Smooth muscle cell (in vitro differentiated cells): ENCODE measurements around the gene ERRFI1. TPM values are rescaled to one million over a fixed set of nuclear protein-coding genes. Genes with fewer than 3 reads are reported as not detected.

Experiments used
- DNase-seq: peaks from one replicate; lab custom pipeline; 2025; ENCODE audit not compliant: unreplicated experiment; lab: John Stamatoyannopoulos, UW
- H2AFZ ChIP-seq: fragments of 200-600 bp; sonication (generic); 2 replicates; pipeline ENCODE4 v1.6.0; 2016; ENCODE audit warnings: antibody characterized with exemption, low read depth, mild to moderate bottlenecking
- H3F3A ChIP-seq: fragments of 200-600 bp; sonication (generic); 2 replicates; pipeline ENCODE4 v1.6.0; 2017; ENCODE audit warnings: antibody characterized with exemption, low read depth
- H3K27ac ChIP-seq: fragments of 200-600 bp; sonication (generic); 2 replicates; pipeline ENCODE4 v1.5.1; 2016; ENCODE audit warnings: low read depth, mild to moderate bottlenecking
- H3K27me3 ChIP-seq: fragments of 200-600 bp; sonication (generic); 2 replicates; pipeline ENCODE4 v1.6.1; 2016; ENCODE audit warnings: low read depth, mild to moderate bottlenecking
- H3K36me3 ChIP-seq: fragments of 200-600 bp; sonication (generic); 2 replicates; pipeline ENCODE4 v1.5.1; 2016; ENCODE audit warnings: low read depth
- H3K4me1 ChIP-seq: fragments of 200-600 bp; sonication (generic); 2 replicates; pipeline ENCODE4 v1.5.1; 2016; ENCODE audit warnings: low read depth
- H3K4me2 ChIP-seq: fragments of 200-600 bp; sonication (generic); 2 replicates; pipeline ENCODE4 v1.6.0; 2016; ENCODE audit warnings: mild to moderate bottlenecking
- H3K4me3 ChIP-seq: fragments of 200-600 bp; sonication (generic); 2 replicates; pipeline ENCODE4 v1.5.1; 2016; ENCODE audit warnings: mild to moderate bottlenecking
- H3K79me2 ChIP-seq: fragments of 200-600 bp; sonication (generic); 2 replicates; pipeline ENCODE4 v1.6.0; 2016; ENCODE audit warnings: low read depth, mild to moderate bottlenecking
- H3K9ac ChIP-seq: fragments of 200-600 bp; sonication (generic); 2 replicates; pipeline ENCODE4 v1.6.0; 2016; ENCODE audit warnings: low read depth
- H3K9me3 ChIP-seq: fragments of 200-600 bp; sonication (generic); replicated peaks from 2 replicates; pipeline ENCODE4 v1.5.1; 2016; ENCODE audit warnings: low read depth
- H4K20me1 ChIP-seq: fragments of 200-600 bp; sonication (generic); 2 replicates; pipeline ENCODE4 v1.6.0; 2016; ENCODE audit warnings: low read depth
- WGBS: methylation state at CpG from one replicate; pipeline ENCODE4 v1.1.7; 2016; ENCODE audit warnings: low lambda C conversion rate; 5-methylcytosine and 5-hydroxymethylcytosine counted together
- polyA plus RNA-seq: library from polyadenylated mRNA; unstranded; fragments of >200 nt; fragmentation: Nextera tagmentation; extraction: Ambion mirVana; gene quantifications from 2 replicates; pipeline ENCODE4 v1.2.1, GENCODE V29; 2016
- total RNA-seq: library from RNA; depleted of rRNA; stranded (reverse); fragments of >200 nt; gene quantifications from 2 replicates; pipeline ENCODE4 v1.2.3, GENCODE V29; 2014
- TF ChIP-seq, protein P1 (sequence below): fragments of 200-600 bp; sonication (generic); IDR thresholded peaks from 2 replicates; pipeline ENCODE4 v1.5.1; 2017; ENCODE audit warnings: borderline replicate concordance, mild to moderate bottlenecking, antibody characterized with exemption; ENCODE audit not compliant: insufficient read depth, poor library complexity, severe bottlenecking

ERRFI1 gene
- total and polyA plus RNA-seq, 2 experiments from 2014 or later: 81.6 to 184 TPM

DNA sequence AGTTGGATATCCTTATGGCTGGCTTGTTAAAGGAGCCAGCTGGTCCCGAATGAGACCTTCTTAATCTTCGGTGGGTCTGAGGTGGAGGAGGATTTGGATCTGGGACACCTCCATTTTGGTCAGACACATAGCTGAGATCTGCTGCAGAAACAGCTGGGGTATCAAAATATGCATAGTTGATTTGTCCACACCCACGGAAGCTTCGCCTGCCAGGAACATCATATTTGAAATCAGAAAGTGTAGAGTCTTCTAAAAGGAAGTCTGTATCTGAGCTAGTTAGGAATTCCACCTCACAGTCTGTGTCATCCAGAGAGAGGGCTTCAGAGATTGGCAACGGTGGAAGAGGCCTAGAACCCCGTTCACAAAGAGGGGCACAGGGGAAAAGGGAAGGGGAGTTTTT, 12.3 kb downstream of the ERRFI1 start:
- Histone ChIP-seq H3K4me1 (peaks cover 40% of the 10 kb centered on the region), H3F3A (peaks cover 71% of the 10 kb centered on the region), H3K27ac (peak overlapping the region; percentile 93), H3K9ac (no peak overlapping the region), H3K4me2 (no peak overlapping the region), H4K20me1 (peaks cover 100% of the 10 kb centered on the region), H3K27me3 (no peaks in the 10 kb centered on the region), H3K9me3 (no peaks in the 10 kb centered on the region), H3K4me3 (no peak overlapping the region), H2AFZ (no peak overlapping the region), H3K36me3 (peaks cover 13% of the 10 kb centered on the region), H3K79me2 (peaks cover 84% of the 10 kb centered on the region)
- WGBS: 94% methylated on average over 6 of the region's 6 CpGs
- no peak for DNase-seq
- TF ChIP-seq, protein P1, sequence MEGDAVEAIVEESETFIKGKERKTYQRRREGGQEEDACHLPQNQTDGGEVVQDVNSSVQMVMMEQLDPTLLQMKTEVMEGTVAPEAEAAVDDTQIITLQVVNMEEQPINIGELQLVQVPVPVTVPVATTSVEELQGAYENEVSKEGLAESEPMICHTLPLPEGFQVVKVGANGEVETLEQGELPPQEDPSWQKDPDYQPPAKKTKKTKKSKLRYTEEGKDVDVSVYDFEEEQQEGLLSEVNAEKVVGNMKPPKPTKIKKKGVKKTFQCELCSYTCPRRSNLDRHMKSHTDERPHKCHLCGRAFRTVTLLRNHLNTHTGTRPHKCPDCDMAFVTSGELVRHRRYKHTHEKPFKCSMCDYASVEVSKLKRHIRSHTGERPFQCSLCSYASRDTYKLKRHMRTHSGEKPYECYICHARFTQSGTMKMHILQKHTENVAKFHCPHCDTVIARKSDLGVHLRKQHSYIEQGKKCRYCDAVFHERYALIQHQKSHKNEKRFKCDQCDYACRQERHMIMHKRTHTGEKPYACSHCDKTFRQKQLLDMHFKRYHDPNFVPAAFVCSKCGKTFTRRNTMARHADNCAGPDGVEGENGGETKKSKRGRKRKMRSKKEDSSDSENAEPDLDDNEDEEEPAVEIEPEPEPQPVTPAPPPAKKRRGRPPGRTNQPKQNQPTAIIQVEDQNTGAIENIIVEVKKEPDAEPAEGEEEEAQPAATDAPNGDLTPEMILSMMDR: no peak

DNA sequence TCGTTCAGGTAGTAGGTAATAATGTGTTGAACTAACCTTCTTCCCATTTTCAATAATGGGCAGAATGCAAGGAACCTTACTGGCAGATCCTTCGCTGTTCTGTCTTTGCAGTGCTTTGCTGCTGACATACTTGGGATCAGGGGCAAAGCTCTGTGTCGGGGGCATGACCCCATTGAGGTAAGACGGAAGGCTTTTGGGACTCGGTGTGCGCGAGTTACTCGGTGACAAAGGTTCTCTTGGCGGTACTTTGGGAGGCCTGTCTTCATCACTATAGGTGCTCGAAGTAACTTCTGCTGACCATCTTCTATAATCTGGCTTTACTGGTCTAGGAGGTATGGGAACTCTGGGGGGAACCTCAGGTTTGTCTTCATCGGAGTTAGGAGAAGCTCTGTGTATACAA, 12.7 kb downstream of the ERRFI1 start:
- H3K9ac ChIP-seq: no peak overlapping the region
- WGBS: 96% methylated on average over 11 of the region's 11 CpGs
- no peak overlapping the region for H3K4me2 ChIP-seq
- peaks cover 13% of the 10 kb centered on the region for H3K36me3 ChIP-seq
- H3K4me1 ChIP-seq: peaks cover 36% of the 10 kb centered on the region
- peak overlapping the region; percentile 14 for H3K27ac ChIP-seq
- TF ChIP-seq, protein P1: no peak
- H3F3A ChIP-seq: peaks cover 75% of the 10 kb centered on the region
- DNase-seq: no peak
- H3K79me2 ChIP-seq: peaks cover 80% of the 10 kb centered on the region
- peaks cover 99% of the 10 kb centered on the region for H4K20me1 ChIP-seq
- no peaks in the 10 kb centered on the region for H3K27me3 ChIP-seq
- H2AFZ ChIP-seq: no peak overlapping the region
- H3K4me3 ChIP-seq: no peak overlapping the region
- no peaks in the 10 kb centered on the region for H3K9me3 ChIP-seq

DNA sequence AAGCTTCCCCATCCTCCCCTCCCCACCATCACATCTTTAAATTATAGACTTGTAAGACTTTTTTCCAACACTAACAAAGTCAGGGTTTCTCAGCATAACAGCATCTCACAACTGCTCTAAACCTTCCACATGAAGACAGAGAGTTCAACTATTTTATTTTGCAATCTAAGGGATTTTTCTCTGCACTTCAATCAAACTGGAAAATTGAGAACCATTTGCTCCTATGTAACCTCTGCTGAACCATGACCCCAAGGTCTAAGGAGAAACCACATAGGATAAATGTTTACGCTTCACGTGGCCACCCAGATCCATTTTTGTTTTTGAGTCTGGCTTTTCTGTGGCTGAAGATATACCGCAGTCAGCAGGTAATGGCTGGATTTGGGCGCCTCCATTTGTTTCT, 13.2 kb downstream of the ERRFI1 start:
- TF ChIP-seq, protein P1: no peak
- peaks cover 79% of the 10 kb centered on the region for H3F3A ChIP-seq
- peaks cover 76% of the 10 kb centered on the region for H3K79me2 ChIP-seq
- H3K4me3 ChIP-seq: no peak overlapping the region
- peaks cover 32% of the 10 kb centered on the region for H3K4me1 ChIP-seq
- WGBS: 95% methylated on average over 4 of the region's 4 CpGs
- peak overlapping the region; percentile 14 for H3K27ac ChIP-seq
- H2AFZ ChIP-seq: no peak overlapping the region
- no peak overlapping the region for H3K4me2 ChIP-seq
- no peak overlapping the region for H3K9ac ChIP-seq
- peaks cover 97% of the 10 kb centered on the region for H4K20me1 ChIP-seq
- no peak for DNase-seq
- H3K9me3 ChIP-seq: no peaks in the 10 kb centered on the region
- H3K36me3 ChIP-seq: peaks cover 13% of the 10 kb centered on the region
- no peaks in the 10 kb centered on the region for H3K27me3 ChIP-seq

DNA sequence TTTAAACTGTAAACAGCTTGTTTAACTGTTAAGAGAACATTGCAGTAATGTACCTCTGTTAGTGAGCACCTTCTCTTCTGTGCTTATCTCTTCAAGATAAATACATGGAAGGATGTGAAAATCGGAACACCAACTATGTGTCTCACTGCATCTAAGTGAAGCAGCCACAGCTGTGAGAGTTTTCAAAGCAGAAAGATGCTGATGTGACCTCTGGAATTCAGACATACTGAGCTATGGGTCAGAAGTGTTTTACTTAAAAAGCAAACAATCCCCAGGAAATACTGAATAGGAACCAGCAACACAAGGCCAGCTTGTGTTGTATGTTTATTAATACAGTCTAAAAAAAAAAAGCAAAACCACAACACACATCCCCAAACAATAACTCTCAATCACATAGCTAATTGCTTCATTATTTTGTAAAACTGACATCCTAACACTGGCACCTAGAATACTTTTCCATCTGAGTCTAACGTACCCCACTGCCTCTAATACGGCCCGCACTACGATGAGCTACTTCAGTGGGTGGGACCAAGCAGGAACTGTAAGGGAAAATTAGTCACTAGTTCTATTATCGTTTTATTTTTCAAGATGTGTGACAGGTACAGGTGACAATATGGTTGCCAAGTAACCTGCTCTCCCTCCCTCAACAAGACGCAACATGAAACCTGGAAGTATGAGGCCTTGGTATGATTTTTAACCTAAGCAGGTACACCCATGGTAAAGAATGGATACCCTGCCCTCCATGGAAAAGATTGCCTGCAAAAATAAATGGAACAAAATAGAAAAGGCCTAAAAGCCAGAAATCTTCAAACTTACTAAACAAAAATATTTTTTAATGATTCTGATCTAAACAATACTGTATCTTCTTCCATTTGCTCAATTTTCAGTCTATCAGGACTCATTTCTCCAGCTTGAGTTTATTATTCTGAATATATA, 13.9 kb downstream of the ERRFI1 start:
- no peak for DNase-seq
- no peaks in the 10 kb centered on the region for H3K27me3 ChIP-seq
- no peak overlapping the region for H3K4me3 ChIP-seq
- H3K4me1 ChIP-seq: peaks cover 24% of the 10 kb centered on the region
- H2AFZ ChIP-seq: no peak overlapping the region
- no peaks in the 10 kb centered on the region for H3K9me3 ChIP-seq
- H4K20me1 ChIP-seq: peaks cover 93% of the 10 kb centered on the region
- H3K79me2 ChIP-seq: peaks cover 68% of the 10 kb centered on the region
- peaks cover 13% of the 10 kb centered on the region for H3K36me3 ChIP-seq
- peaks cover 84% of the 10 kb centered on the region for H3F3A ChIP-seq
- TF ChIP-seq, protein P1: no peak
- peak overlapping the region; percentile 14 for H3K27ac ChIP-seq
- no peak overlapping the region for H3K9ac ChIP-seq
- no peak overlapping the region for H3K4me2 ChIP-seq
- WGBS: 92% methylated on average over 7 of the region's 7 CpGs
